SIG-M5 treated with dmso at 0.1 percent for 504 hours (cell line): ENCODE data around the gene CFAP54.
"Not testable (repeated sequence)": the region's sequence is repeated elsewhere in the genome, so short reads cannot be mapped to it uniquely, and the experiment has no call there.

ENCODE experiments used
- DNase-seq: peaks from one replicate; lab custom pipeline; 2025; ENCODE audit not compliant: unreplicated experiment; lab: John Stamatoyannopoulos, UW

Gene CFAP54

GRCh38 chr12:96606134-96606533 is 116.8 kb downstream of the CFAP54 start:
- no peak for DNase-seq

- no peak for DNase-seq
Observed at GRCh38 chr12:96606644-96607043, 117.3 kb downstream of the CFAP54 start.

GRCh38 chr12:96617178-96617577 is 127.8 kb downstream of the CFAP54 start:
- no peak for DNase-seq

- no peak for DNase-seq
Observed at GRCh38 chr12:96623155-96623554, 133.8 kb downstream of the CFAP54 start.

GRCh38 chr12:96623656-96624217 is 134.4 kb downstream of the CFAP54 start:
- no peak for DNase-seq

GRCh38 chr12:96635844-96636243 is 146.5 kb downstream of the CFAP54 start:
- DNase-seq, result no peak

- no peak for DNase-seq
Observed at GRCh38 chr12:96636895-96637294, 147.5 kb downstream of the CFAP54 start.

- no peak for DNase-seq
Observed at GRCh38 chr12:96648923-96649322, 159.5 kb downstream of the CFAP54 start.

- no peak for DNase-seq
Observed at GRCh38 chr12:96652870-96653269, 163.5 kb downstream of the CFAP54 start.

GRCh38 chr12:96658075-96658474 is 168.7 kb downstream of the CFAP54 start:
- DNase-seq, result peak; percentile 27

- no peak for DNase-seq
Observed at GRCh38 chr12:96669786-96670185, 180.4 kb downstream of the CFAP54 start.

GRCh38 chr12:96670334-96670899 is 181.0 kb downstream of the CFAP54 start:
- no peak for DNase-seq

- DNase-seq, result not testable (repeated sequence)
Observed at GRCh38 chr12:96675519-96675918, 186.1 kb downstream of the CFAP54 start.

GRCh38 chr12:96677363-96677762 is 188.0 kb downstream of the CFAP54 start:
- no peak for DNase-seq

- no peak for DNase-seq
Observed at GRCh38 chr12:96687719-96688118, 198.3 kb downstream of the CFAP54 start.

GRCh38 chr12:96698521-96698920 is 209.1 kb downstream of the CFAP54 start:
- no peak for DNase-seq

GRCh38 chr12:96698965-96699364 is 209.6 kb downstream of the CFAP54 start:
- no peak for DNase-seq

- no peak for DNase-seq
Observed at GRCh38 chr12:96701856-96702255, 212.5 kb downstream of the CFAP54 start.

- DNase-seq, result no peak
Observed at GRCh38 chr12:96710127-96710745, 220.9 kb downstream of the CFAP54 start.

GRCh38 chr12:96711364-96711763 is 222.0 kb downstream of the CFAP54 start:
- DNase-seq, result no peak

- no peak for DNase-seq
Observed at GRCh38 chr12:96714199-96714598, 224.8 kb downstream of the CFAP54 start.

GRCh38 chr12:96719660-96720362 is 230.4 kb downstream of the CFAP54 start:
- peak; percentile 7 for DNase-seq
